HG02973 (cell line): Measurements from ENCODE around the gene CACNA1I.

Source experiments
- ATAC-seq: cut with Tn5 transposase; IDR thresholded peaks from one replicate; pipeline ENCODE4 v1.9.1; 2021; ENCODE audit warnings: moderate library complexity; ENCODE audit not compliant: unreplicated experiment

CACNA1I gene

GRCh38 chr22:39686776-39687525 lies 116.4 kb downstream of the CACNA1I start:
- ATAC-seq = no peak

- ATAC-seq = no peak
Measured at GRCh38 chr22:39688186-39688785, 117.7 kb downstream of the CACNA1I start.

GRCh38 chr22:39689421-39689820 lies 118.9 kb downstream of the CACNA1I start:
- no peak for ATAC-seq

GRCh38 chr22:39690881-39691605 lies 120.5 kb downstream of the CACNA1I start:
- ATAC-seq = no peak

GRCh38 chr22:39693943-39694500 lies 123.5 kb downstream of the CACNA1I start:
- no peak for ATAC-seq

GRCh38 chr22:39697790-39698430 lies 127.4 kb downstream of the CACNA1I start:
- no peak for ATAC-seq

GRCh38 chr22:39699631-39700360 lies 129.2 kb downstream of the CACNA1I start:
- no peak for ATAC-seq

- ATAC-seq = no peak
Measured at GRCh38 chr22:39700565-39700964, 130.0 kb downstream of the CACNA1I start.

GRCh38 chr22:39703091-39703490 lies 132.5 kb downstream of the CACNA1I start:
- ATAC-seq = no peak

GRCh38 chr22:39703928-39704639 lies 133.5 kb downstream of the CACNA1I start:
- no peak for ATAC-seq

- no peak for ATAC-seq
Measured at GRCh38 chr22:39705386-39705785, 134.8 kb downstream of the CACNA1I start.

- no peak for ATAC-seq
Measured at GRCh38 chr22:39706376-39707140, 136.0 kb downstream of the CACNA1I start.

- ATAC-seq = no peak
Measured at GRCh38 chr22:39707351-39707750, 136.8 kb downstream of the CACNA1I start.

- no peak for ATAC-seq
Measured at GRCh38 chr22:39707816-39708215, 137.3 kb downstream of the CACNA1I start.

- no peak for ATAC-seq
Measured at GRCh38 chr22:39710380-39711150, 140.0 kb downstream of the CACNA1I start.

- ATAC-seq = no peak
Measured at GRCh38 chr22:39712081-39712480, 141.5 kb downstream of the CACNA1I start.

- no peak for ATAC-seq
Measured at GRCh38 chr22:39712751-39713525, 142.4 kb downstream of the CACNA1I start.
